NCI-H146 treated with DMSO at 0.1 percent for 48 hours (cell line): ENCODE results near the gene RHBDD1.
"Not testable (repeated sequence)": the region's sequence is repeated elsewhere in the genome, so short reads cannot be mapped to it uniquely, and the experiment has no call there.

Experiments
- DNase-seq: peaks from one replicate; lab custom pipeline; 2025; ENCODE audit not compliant: unreplicated experiment; lab: John Stamatoyannopoulos, UW

The RHBDD1 gene

GRCh38 chr2:226799976-226800940 lies 35.6 kb upstream of the RHBDD1 start:
- no peak for DNase-seq

DNA sequence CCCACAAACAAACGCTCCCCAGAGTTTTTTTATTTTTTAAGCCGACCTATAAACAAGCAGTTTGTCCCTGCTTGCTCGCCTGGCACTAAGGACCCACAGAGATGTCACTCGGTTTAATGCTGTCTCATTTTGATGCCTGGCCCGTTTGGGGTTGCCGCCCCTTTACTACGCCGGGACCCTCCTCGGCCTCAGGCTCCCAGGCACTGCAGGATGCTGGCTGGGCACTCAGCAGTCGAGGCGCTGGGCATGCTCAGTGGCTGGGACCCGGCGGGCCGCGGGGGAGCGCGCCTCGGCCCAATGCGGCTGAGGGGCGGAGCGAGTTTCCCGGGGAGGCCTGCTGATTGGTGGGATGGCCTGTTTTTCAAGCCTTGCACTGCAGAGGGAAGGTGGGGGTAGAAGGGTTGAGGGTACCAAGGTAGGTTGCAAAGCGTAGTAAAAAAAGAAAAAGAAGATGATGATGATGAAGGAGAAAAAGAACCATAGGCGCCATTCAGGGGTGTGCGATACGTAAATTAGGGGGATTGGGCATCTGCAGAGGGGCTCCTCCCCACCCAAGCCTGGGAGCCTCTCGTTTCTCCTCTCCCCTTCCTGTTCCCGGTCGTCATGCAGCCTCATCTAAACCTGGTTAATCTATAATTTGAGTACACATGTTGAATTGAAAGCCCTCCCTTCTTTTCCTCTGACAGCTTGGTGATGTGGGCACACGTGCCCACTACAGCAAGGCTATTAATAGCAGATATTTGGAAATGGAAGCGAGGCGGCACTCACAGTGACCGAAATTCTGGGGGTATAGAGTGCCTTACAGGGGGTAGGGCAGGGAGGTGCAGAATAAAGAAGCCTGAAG lies 34.7 kb upstream of the RHBDD1 start:
- DNase-seq, result no peak

DNA sequence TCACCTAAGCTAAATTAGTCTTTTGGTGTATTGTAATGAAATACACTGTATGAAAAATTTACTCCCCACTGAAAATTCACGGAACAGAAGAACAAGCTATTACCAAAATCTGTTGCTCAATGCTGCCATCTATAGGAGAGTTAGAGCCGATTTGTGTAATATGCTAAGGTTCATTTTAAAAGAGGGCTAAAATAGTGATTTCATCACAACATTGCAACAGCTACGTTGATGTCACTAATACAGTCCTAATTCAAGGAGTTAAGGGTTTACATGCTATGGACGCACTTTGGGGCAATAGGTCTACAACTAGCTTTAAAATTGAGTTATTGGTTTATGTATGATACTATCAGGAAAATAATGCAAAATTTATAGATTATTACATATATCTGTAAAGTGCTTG lies 33.3 kb upstream of the RHBDD1 start:
- DNase-seq, result peak; percentile 31

- DNase-seq, result no peak
Measured at GRCh38 chr2:226803410-226803809, 32.4 kb upstream of the RHBDD1 start.

DNA sequence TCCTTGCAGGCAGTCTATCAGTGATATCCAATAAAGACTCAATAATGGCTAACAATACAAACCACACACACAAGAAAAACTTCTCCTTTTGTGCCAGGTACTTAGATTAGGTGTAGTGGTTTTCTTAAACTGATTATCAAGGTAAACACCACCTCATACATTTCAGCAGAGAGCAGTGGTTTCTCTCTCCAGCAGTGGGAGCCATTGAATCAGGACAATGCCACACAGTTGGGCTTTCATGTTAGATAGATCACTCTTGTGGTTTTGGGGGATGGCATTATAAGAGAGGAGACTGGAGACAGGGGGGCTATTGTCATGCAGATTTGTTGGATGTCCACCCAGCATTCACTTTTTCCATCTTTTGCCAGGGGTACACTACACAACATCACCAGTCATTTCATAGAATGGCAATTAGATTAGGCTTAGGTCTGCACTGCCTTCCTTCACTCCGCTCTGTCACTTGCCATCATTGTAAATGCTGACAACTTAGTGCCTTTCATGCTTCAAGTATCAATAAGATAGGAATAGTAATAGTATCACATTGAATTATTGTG lies 22.6 kb upstream of the RHBDD1 start:
- DNase-seq, result no peak

GRCh38 chr2:226818930-226819329 lies 16.9 kb upstream of the RHBDD1 start:
- DNase-seq, result no peak

GRCh38 chr2:226825056-226825455 lies 10.8 kb upstream of the RHBDD1 start:
- DNase-seq, result no peak

DNA sequence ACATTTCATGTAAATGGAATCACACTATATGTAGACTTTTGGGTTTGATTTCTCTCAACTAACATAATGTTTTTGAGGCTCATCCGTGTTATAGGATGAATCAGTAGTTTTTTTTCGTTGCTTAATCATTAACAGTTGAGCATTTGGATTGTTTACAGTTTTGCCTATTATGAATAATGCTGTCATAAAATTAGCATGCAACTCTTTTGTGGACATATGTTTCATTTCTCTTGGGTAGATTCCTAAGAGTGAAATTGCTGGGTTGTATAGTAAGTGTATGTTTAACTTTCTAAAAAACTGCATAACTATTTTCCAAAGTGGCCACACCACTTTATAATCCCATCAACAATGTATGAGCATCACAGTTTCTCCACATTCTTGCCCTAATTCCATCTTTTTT lies 7.7 kb upstream of the RHBDD1 start:
- DNase-seq, result no peak

DNA sequence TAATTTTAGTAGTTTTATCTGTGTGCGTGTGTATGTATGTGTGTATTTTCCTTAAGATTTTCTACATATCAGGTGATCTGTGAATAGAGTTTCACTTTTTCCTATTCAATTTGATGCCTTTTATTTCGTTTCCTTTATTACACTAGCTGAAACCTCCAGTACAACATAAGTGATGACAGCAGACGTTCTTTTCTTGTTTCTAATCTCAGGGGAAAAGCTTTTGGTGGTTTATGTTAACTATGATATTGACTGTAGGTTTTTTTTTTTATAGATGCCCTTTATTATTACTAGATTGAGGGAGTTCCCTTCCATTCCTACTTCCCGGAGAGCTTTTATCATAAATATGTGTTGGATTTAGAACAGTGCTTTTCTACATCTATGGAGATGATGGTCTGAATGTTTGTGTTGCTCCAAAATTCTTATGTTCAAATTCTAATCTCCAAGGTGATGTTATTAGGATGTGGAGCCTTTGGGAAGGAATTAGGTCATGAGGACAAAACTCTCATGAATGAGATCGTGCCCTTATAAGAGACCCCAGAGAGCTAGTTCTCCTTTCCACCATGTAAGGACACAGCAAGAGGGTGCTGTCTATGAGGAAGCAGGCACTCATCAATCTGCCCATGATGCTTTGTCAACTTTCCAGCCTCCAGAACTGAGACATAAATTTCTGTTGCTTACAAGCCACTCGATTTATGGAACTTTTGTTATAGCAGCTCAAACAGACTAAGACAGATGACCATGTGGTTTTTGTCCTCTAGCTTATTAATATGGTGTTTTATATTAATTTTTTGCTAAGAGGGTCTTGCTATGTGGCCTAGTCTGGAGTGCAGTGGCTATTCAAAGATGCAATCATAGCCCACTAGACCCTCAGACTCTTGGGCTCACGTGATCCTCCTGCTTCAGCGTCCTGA lies 5.9 kb upstream of the RHBDD1 start:
- no peak for DNase-seq

DNA sequence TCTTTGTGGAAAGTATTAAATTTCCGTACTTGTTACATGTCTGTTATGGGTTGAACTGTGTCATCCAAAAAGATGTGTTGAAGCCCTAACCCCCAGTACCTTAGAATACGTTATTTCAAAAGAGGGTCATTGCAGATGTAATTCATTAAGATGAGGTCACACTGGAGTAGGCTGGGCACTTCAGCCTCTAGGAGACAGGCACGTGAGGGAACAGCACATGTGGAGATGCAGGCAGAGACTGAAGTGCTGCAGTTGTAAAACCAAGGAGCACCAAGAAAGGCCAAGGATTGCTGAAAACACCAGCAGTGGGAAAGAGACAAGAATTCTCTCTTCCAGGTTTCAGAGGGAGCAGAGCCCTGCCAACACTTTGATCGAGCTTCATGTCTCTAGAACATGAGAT lies 4.6 kb upstream of the RHBDD1 start:
- no peak for DNase-seq

GRCh38 chr2:226832061-226832460 lies 3.8 kb upstream of the RHBDD1 start:
- no peak for DNase-seq

DNA sequence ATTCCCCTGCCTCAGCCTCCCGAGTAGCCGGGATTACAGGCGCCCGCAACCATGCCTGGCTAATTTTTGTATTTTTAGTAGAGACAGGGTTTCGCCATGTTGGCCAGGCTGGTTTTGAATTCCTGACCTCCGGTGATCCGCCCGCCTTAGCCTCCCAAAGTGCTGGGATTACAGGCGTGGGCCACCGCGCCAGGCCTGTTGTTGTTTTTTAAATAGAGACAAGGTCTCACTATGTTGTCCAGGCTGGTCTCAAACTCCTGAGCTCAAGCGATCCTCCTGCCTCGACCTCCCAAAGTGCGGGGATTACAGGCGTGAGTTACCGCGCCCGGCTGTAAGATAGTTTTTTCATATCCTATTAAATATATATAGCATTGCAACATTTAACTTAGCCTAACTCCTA lies 974 bp upstream of the RHBDD1 start:
- not testable (repeated sequence) for DNase-seq

DNA sequence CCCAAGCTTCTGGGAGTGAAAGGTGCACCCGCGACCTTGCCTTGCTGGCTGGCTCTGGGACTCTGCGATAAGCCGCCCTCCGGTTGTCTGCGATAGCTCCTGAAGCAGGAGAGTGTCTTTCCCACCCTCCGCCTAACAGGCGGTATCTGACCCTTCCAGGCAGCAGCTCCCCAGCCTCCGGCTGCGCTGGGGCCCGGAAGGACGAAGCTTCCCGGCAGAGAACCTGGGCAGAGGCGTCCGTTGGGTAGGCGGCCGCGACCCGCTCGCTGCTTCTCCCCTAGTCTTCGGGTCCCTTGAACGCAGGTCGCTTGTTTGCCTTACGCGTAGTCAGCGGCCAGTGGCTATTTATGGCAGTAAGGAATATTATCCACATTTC lies 446 bp upstream of the RHBDD1 start:
- peak; percentile 53 for DNase-seq

GRCh38 chr2:226836548-226836885 lies 663 bp downstream of the RHBDD1 start:
- no peak for DNase-seq

DNA sequence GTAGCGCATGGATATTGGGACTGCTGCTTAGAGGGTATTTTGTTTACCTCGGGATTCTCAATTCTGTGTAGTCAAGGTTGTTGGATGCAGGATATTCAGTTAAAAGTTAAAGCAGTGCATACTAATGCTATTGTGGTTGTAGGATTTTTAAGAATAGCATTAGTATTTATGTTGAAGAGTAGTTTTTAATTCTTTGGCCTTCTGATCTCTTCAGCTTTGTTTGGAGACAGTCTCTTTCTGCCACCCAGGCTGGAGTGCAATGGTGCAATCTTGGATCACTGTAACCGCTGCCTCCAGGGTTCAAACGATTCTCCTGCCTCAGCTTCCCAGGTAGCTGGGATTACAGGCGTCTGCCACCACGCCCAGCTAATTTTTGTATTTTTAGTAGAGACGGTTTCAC lies 1.5 kb downstream of the RHBDD1 start:
- DNase-seq, result no peak

DNA sequence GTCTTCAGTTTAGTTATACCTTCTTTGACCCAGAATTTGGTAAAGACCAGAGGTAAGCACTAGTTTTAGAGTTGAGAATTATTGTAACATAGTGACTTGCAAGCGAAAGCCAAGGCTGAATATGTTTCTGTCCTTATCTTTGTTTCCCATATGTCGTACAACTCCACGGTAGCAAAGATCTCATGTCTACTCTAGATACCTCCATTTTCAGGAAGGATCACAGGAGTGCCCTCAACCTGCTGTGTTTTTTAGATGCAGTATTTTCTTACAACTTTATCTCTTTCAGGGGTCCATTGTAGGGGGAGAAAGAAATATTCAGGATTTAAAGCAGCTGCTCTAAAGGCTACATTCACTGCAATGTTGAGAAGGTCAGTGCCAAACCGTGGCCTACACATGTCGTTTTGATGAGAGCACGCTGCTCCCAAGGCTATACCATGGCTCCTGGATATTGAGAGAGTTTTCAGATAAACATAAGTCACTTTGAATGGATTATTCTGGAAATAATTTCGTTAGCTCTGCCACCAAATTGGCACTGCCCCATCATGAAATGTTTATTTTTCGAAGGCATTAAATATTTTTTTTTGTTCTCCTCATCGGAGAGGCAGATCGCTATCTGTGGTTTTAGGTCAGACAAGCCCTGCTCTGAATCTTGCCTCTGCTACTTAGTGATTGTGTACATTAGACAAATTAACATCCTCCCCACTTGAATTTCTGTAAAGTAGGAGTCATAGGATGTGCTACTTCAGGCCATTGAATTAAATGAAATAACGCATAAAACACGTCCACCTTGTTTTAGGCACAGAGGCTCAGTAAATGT lies 2.1 kb downstream of the RHBDD1 start:
- DNase-seq, result no peak

GRCh38 chr2:226838722-226839121 lies 2.9 kb downstream of the RHBDD1 start:
- DNase-seq, result no peak

GRCh38 chr2:226839161-226839560 lies 3.3 kb downstream of the RHBDD1 start:
- DNase-seq, result no peak

DNA sequence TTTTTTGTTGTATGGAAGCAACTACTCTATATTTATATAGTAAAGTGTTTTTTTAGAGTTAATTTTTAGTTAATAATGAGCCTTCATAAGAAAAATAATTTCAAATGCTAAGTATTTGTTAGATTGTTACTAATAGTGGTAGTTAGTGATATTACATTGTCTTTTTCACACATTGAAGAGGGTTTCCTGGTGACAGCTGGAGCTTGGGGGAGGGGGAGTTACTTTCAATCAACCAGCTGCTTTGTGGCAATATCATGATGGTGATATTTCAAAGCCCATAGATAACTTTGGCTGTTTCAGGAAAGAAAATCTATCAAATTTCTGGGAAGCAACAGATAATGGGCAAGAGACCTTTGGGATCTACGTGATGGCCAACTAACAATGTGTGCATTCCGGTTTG lies 4.1 kb downstream of the RHBDD1 start:
- DNase-seq, result no peak

DNA sequence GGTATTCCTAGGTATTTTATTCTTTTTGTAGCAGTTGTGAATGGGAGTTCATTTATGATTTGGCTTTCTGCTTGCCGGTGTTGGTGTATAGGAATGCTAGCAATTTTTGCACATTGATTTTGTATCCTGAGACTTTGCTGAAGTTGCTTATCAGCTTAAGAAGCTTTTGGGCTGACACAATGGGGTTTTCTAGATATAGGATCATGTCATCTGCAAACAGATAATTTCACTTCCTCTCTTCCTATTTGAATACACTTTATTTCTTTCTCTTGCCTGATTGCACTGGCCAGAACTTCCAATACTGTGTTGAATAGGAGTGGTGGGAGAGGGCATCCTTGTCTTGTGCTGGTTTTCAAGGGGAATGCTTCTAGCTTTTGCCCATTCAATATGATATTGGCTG lies 7.1 kb downstream of the RHBDD1 start:
- DNase-seq, result not testable (repeated sequence)
